ENCODE results near the gene LMO7.
A peak's percentile ranks its signal among the peaks of the same experiment; 100 is the strongest.

LMO7 gene

GRCh38 chr13:75843991-75844390, 207.9 kb downstream of the LMO7 start:
- DNase-seq (ENCODE audit: low read depth): no peak

GRCh38 chr13:75847588-75847987, 211.5 kb downstream of the LMO7 start:
- DNase-seq (ENCODE audit: low read depth): no peak

- DNase-seq (ENCODE audit: low read depth): no peak
Measured at GRCh38 chr13:75850916-75851315, 214.8 kb downstream of the LMO7 start.

GRCh38 chr13:75855216-75855615, 219.1 kb downstream of the LMO7 start:
- DNase-seq (ENCODE audit: low read depth): no peak

GRCh38 chr13:75855847-75856246, 219.7 kb downstream of the LMO7 start:
- no peak for DNase-seq (ENCODE audit: low read depth)

GRCh38 chr13:75857291-75857690, 221.2 kb downstream of the LMO7 start:
- DNase-seq (ENCODE audit: low read depth): no peak

- no peak for DNase-seq (ENCODE audit: low read depth)
Measured at GRCh38 chr13:75860935-75861334, 224.8 kb downstream of the LMO7 start.

- DNase-seq (ENCODE audit: low read depth): no peak
Measured at GRCh38 chr13:75861786-75862185, 225.7 kb downstream of the LMO7 start.

- no peak for DNase-seq (ENCODE audit: low read depth)
Measured at GRCh38 chr13:75864718-75865117, 228.6 kb downstream of the LMO7 start.

GRCh38 chr13:75867379-75868117, 231.4 kb downstream of the LMO7 start:
- no peak for DNase-seq (ENCODE audit: low read depth)

- DNase-seq (ENCODE audit: low read depth): no peak
Measured at GRCh38 chr13:75869981-75870380, 233.9 kb downstream of the LMO7 start.

GRCh38 chr13:75870397-75870903, 234.3 kb downstream of the LMO7 start:
- DNase-seq (ENCODE audit: low read depth): no peak

GRCh38 chr13:75871059-75871458, 234.9 kb downstream of the LMO7 start:
- DNase-seq (ENCODE audit: low read depth): no peak

- DNase-seq (ENCODE audit: low read depth): no peak
Measured at GRCh38 chr13:75872980-75873379, 236.8 kb downstream of the LMO7 start.

GRCh38 chr13:75873494-75873893, 237.4 kb downstream of the LMO7 start:
- DNase-seq (ENCODE audit: low read depth): no peak

- DNase-seq (ENCODE audit: low read depth): no peak
Measured at GRCh38 chr13:75875450-75875849, 239.3 kb downstream of the LMO7 start.

- DNase-seq (ENCODE audit: low read depth): peak; percentile 30
Measured at GRCh38 chr13:75876142-75877050, 240.3 kb downstream of the LMO7 start.

- DNase-seq (ENCODE audit: low read depth): no peak
Measured at GRCh38 chr13:75877071-75877470, 240.9 kb downstream of the LMO7 start.

GRCh38 chr13:75879656-75880055, 243.5 kb downstream of the LMO7 start:
- DNase-seq (ENCODE audit: low read depth): no peak

GRCh38 chr13:75881109-75881775, 245.1 kb downstream of the LMO7 start:
- DNase-seq (ENCODE audit: low read depth): no peak

GRCh38 chr13:75882261-75882660, 246.1 kb downstream of the LMO7 start:
- DNase-seq (ENCODE audit: low read depth): no peak

GRCh38 chr13:75889427-75889826, 253.3 kb downstream of the LMO7 start:
- DNase-seq (ENCODE audit: low read depth): no peak

Data from activated T-cell treated with anti-CD3 and anti-CD28 coated beads for 24 hours (primary cell).